GM12878 (cell line): ENCODE results near the gene PRKG1. TPM values are rescaled to one million over a fixed set of nuclear protein-coding genes. Genes with fewer than 3 reads are reported as not detected.

Source experiments
- ATAC-seq: fragments of 200-7000 bp; cut with Tn5 transposase; 3 replicates; pipeline ENCODE4 v1.9.1; 2020; ENCODE audit warnings: mild to moderate bottlenecking, moderate library complexity
- BruUV-seq: library from RNA; stranded (reverse); fragments of 400-500 nt; replicated peaks from 2 replicates; lab custom pipeline; 2021; lab: Mats Ljungman, UMichigan
- CTCF ChIA-PET: fragments of 300-600 bp; sonication (Branson Sonifier 250); formaldehyde crosslinking; extraction: SDS; loops from one replicate; lab custom pipeline; 2021; ENCODE audit warnings: inconsistent platforms; lab: Yijun Ruan, JAX
- POLR2A ChIA-PET: fragments of 350-600 bp; formaldehyde crosslinking; extraction: SDS; loops from one replicate; lab custom pipeline; 2021; ENCODE audit warnings: inconsistent platforms; lab: Charles Lee
- RAD21 ChIA-PET: fragments of 300-600 bp; sonication (Branson Sonifier 250); formaldehyde crosslinking; loops from one replicate; lab custom pipeline; 2023; ENCODE audit warnings: antibody characterized with exemption; ENCODE audit not compliant: unreplicated experiment; lab: Charles Lee
- SMC1A ChIA-PET: fragments of 300-600 bp; sonication (Branson Sonifier 250); formaldehyde crosslinking; loops from one replicate; lab custom pipeline; 2023; ENCODE audit not compliant: unreplicated experiment, uncharacterized antibody; lab: Charles Lee
- DNase-seq: peaks from one replicate; pipeline ENCODE4 v3.0.0-alpha.2; 2011; ENCODE audit warnings: low read depth, low spot score
- FAIRE-seq: peaks from 3 replicates; lab custom pipeline; 2011; peaks lifted over from hg19 to GRCh38; lab: Jason Lieb, UNC
- H2AFZ ChIP-seq: 2 replicates; pipeline ENCODE4 v1.6.0; 2011; ENCODE audit warnings: low read depth, low read length, control low read depth; ENCODE audit not compliant: control insufficient read depth
- H3K27ac ChIP-seq: 2 replicates; pipeline ENCODE4 v1.5.1; 2011; ENCODE audit warnings: control low read depth; ENCODE audit not compliant: control insufficient read depth, insufficient read depth
- H3K27me3 ChIP-seq, 2 experiments: replicated peaks in 1 of 2; 2 replicates each; pipeline versions ENCODE4 v1.6.0 to v1.6.1; 2011; ENCODE audit warnings: low read length in 1 of 2; ENCODE audit not compliant: control insufficient read depth in 2 of 2, insufficient read depth in 2 of 2
- H3K36me3 ChIP-seq, 2 experiments: 2 replicates each; pipeline ENCODE4 v1.5.1; 2011; ENCODE audit warnings: low read length in 1 of 2; ENCODE audit not compliant: control insufficient read depth in 2 of 2, insufficient read depth in 2 of 2
- H3K4me1 ChIP-seq: 2 replicates; pipeline ENCODE4 v1.6.1; 2011; ENCODE audit warnings: mild to moderate bottlenecking, low read length, moderate library complexity, mixed read lengths; ENCODE audit not compliant: control insufficient read depth, insufficient read depth
- H3K4me2 ChIP-seq: 2 replicates; pipeline ENCODE4 v1.6.0; 2011; ENCODE audit warnings: control low read depth; ENCODE audit not compliant: control insufficient read depth, insufficient read depth
- H3K4me3 ChIP-seq: fragments of 200-600 bp; sonication (generic); 2 replicates; pipeline ENCODE4 v1.5.1; 2016
- H3K79me2 ChIP-seq: 2 replicates; pipeline ENCODE4 v1.6.0; 2011; ENCODE audit warnings: low read length; ENCODE audit not compliant: control insufficient read depth, insufficient read depth
- H3K9ac ChIP-seq: 2 replicates; pipeline ENCODE4 v1.8.0; 2011; ENCODE audit warnings: low read length, control low read depth, mixed read lengths; ENCODE audit not compliant: control insufficient read depth, insufficient read depth
- H3K9me3 ChIP-seq: replicated peaks from 3 replicates; pipeline ENCODE4 v1.5.1; 2011; ENCODE audit warnings: mild to moderate bottlenecking, low read length; ENCODE audit not compliant: control insufficient read depth, insufficient read depth
- H4K20me1 ChIP-seq: 2 replicates; pipeline ENCODE4 v1.6.0; 2011; ENCODE audit not compliant: control insufficient read depth, insufficient read depth
- CBX5 ChIP-seq: sonication (generic); IDR thresholded peaks from 2 replicates; pipeline ENCODE4 v1.6.1; 2016; ENCODE audit warnings: low read depth, moderate library complexity, mild to moderate bottlenecking, inconsistent platforms
- ETV6 ChIP-seq, 2 experiments: fragments of 450-650 bp in 1 of 2; IDR thresholded peaks in 1 of 2; conservative IDR thresholded peaks in 1 of 2; 2 replicates each; pipeline ENCODE4 v1.6.1; 2014; ENCODE audit warnings: antibody characterized with exemption in 1 of 2, borderline replicate concordance in 1 of 2, low read depth in 1 of 2, mild to moderate bottlenecking in 1 of 2, moderate library complexity in 1 of 2
- FOXK2 ChIP-seq: fragments of 450-650 bp; IDR thresholded peaks from 2 replicates; pipeline ENCODE4 v1.6.1; 2017; ENCODE audit warnings: mild to moderate bottlenecking, moderate library complexity
- NRF1 ChIP-seq: conservative IDR thresholded peaks from 2 replicates; pipeline ENCODE4 v1.6.1; 2011; ENCODE audit warnings: mild to moderate bottlenecking, low read depth, low read length, improper control_type of control experiment
- PML ChIP-seq: IDR thresholded peaks from 2 replicates; pipeline ENCODE4 v1.6.1; 2012; ENCODE audit warnings: low read length, inconsistent platforms
- POU2F2 ChIP-seq: IDR thresholded peaks from 3 replicates; pipeline ENCODE4 v1.6.1; 2011; ENCODE audit warnings: low read depth, mild to moderate bottlenecking, low read length, borderline replicate concordance
- RUNX3 ChIP-seq: IDR thresholded peaks from 2 replicates; pipeline ENCODE4 v1.6.1; 2012; ENCODE audit warnings: low read length, inconsistent platforms
- SMARCA5 ChIP-seq: fragments of 450-650 bp; IDR thresholded peaks from 2 replicates; pipeline ENCODE4 v1.6.1; 2017; ENCODE audit warnings: mild to moderate bottlenecking
- SREBF2 ChIP-seq: IDR thresholded peaks from 2 replicates; pipeline ENCODE4 v1.6.1; 2012; ENCODE audit warnings: mild to moderate bottlenecking, low read length
- TCF7 ChIP-seq: IDR thresholded peaks from 2 replicates; pipeline ENCODE4 v1.6.1; 2014; ENCODE audit warnings: antibody characterized with exemption, borderline replicate concordance
- WRNIP1 ChIP-seq: IDR thresholded peaks from 2 replicates; pipeline ENCODE4 v1.6.1; 2011; ENCODE audit warnings: low read depth, low read length, improper control_type of control experiment, borderline replicate concordance
- ZBED1 ChIP-seq: IDR thresholded peaks from 2 replicates; pipeline ENCODE4 v1.6.1; 2016; ENCODE audit warnings: borderline replicate concordance
- ZNF217 ChIP-seq: fragments of 450-650 bp; IDR thresholded peaks from 2 replicates; pipeline ENCODE4 v1.6.1; 2017; ENCODE audit warnings: antibody characterized with exemption, mild to moderate bottlenecking
- ZNF384 ChIP-seq: IDR thresholded peaks from 2 replicates; pipeline ENCODE4 v1.6.1; 2012; ENCODE audit warnings: low read depth, mild to moderate bottlenecking, low read length, improper control_type of control experiment, borderline replicate concordance
- WGBS: methylation state at CpG from one replicate; pipeline ENCODE4 v1.1.6; 2016; ENCODE audit warnings: low lambda C conversion rate; ENCODE audit not compliant: insufficient replicate concordance, insufficient coverage; ENCODE audit errors: missing lambda C conversion rate; 5-methylcytosine and 5-hydroxymethylcytosine counted together
- in situ Hi-C: fragments of 300-500 bp; cut with MboI; formaldehyde crosslinking; loops from 9 replicates; pipeline ENCODE4 v1.14.3; 2018; ENCODE audit warnings: mixed read lengths
- intact Hi-C: fragments of 100-400 bp; cut with micrococcal nuclease; formaldehyde crosslinking; loops from one replicate; pipeline ENCODE4 v1.14.2; 2022; ENCODE audit not compliant: unreplicated experiment
- polyA plus RNA-seq, 11 experiments: library from polyadenylated mRNA; depleted of rRNA in 4 of 11; unstranded in 6 of 11; stranded (reverse) in 5 of 11; fragments of >200 nt; fragmentation: Nextera tagmentation in 4 of 11; fragmentation: Illumina TruSeq in 1 of 11; extraction: Ambion mirVana in 4 of 11; extraction: Trizol in 1 of 11; gene quantifications; 1 replicate in 1 of 11; 2 replicates in 10 of 11; pipeline versions ENCODE4 v1.2.1 to v1.2.3, GENCODE V29; 2011 to 2016; ENCODE audit warnings: inconsistent platforms in 2 of 11, missing spikeins in 2 of 11, low read depth in 1 of 11
- total RNA-seq, 4 experiments: library from RNA; depleted of rRNA in 3 of 4; stranded (reverse); fragments of >200 nt in 3 of 4; fragmentation: Illumina TruSeq in 1 of 4; extraction: Trizol in 1 of 4; gene quantifications; 2 replicates each; pipeline versions ENCODE4 v1.2.1 to v1.2.3, GENCODE V29; 2013 to 2021
- TF ChIP-seq, protein P1 (sequence below): IDR thresholded peaks from 2 replicates; pipeline ENCODE4 v1.6.1; 2011; ENCODE audit warnings: borderline replicate concordance, low read depth, mild to moderate bottlenecking, moderate library complexity, low read length; ENCODE audit not compliant: insufficient read depth, poor library complexity, severe bottlenecking
- TF ChIP-seq, protein P2 (sequence below): IDR thresholded peaks from 2 replicates; pipeline ENCODE4 v1.6.1; 2012; ENCODE audit warnings: low read depth, low read length, improper control_type of control experiment
- TF ChIP-seq, protein P3 (sequence below): fragments of 450-650 bp; IDR thresholded peaks from 2 replicates; pipeline ENCODE4 v1.6.1; 2014; ENCODE audit warnings: mild to moderate bottlenecking
- TF ChIP-seq, protein P4 (sequence below): IDR thresholded peaks from 2 replicates; pipeline ENCODE4 v1.6.1; 2011; ENCODE audit warnings: borderline replicate concordance, low read depth, mild to moderate bottlenecking, moderate library complexity, mixed read lengths, low read length; ENCODE audit not compliant: insufficient read depth; ENCODE audit errors: extremely low read length

PRKG1 gene
- total and polyA plus RNA-seq, 10 of the 15 experiments (the other 5 are each of a cell fraction or from before 2014, with no cell fraction given): 0.04 to 0.05 TPM; not detected in 8

DNA sequence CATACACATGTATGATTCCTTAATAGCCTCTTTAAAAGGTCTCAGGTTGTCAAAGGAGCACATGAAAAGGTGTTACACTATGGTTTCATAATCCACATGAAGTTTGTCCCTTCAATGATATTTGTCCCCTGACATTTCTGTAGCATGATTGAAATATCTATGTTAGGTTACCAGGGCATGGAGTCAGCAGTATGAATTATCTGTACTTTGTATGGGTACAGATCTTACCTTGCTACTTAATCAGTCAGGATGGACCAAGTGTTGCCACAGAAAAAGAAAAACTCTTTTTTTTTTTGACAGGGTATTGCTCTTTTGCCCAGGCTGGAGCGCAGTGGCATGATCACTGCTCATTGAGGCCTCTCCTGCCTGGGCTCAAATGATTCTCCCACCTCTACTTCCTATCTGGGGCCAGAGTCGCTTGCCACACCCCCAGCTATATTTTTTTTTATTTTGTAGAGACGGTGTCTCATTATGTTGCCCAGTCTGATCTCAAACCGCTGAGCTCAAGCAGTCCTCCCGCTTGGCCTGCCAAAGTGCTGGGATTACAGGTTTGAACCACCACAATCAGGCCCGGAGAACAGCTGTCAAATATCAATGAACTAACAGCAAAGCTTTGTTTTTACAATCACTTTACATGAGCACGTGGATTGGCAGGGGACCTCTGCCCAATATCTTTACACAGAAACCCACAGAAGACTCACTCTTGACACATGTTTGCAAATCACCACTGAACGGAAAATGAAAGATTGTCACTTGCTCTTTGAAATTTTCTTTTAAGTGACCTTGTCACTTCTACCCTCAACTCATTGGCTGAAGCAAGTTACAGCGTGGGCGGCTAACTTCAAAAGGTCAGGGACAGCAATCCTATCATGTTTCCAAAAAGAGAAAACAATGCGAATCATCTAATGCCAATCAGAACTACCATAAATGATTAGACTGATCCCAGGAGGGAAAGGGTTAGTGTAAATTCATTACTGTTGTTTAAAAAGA lies 140.2 kb downstream of the PRKG1 start:
- Histone ChIP-seq H3K9ac (no peak overlapping the region), H3K4me3 (no peak overlapping the region), H3K27ac (no peak overlapping the region), H3K4me2 (no peak overlapping the region), H4K20me1 (no peaks in the 10 kb centered on the region), H3K27me3 (no peaks in the 10 kb centered on the region), H2AFZ (no peak overlapping the region), H3K79me2 (no peaks in the 10 kb centered on the region), H3K36me3 (no peaks in the 10 kb centered on the region), H3K9me3 (no peaks in the 10 kb centered on the region), H3K4me1 (no peaks in the 10 kb centered on the region)
- BruUV-seq: no TSS peak
- WGBS: 53% methylated on average over 11 of the region's 11 CpGs
- in situ Hi-C loops (no loop called here), intact Hi-C loops (no loop called here)
- ChIA-PET POLR2A (no interaction called here), RAD21 (no interaction called here), CTCF (no interaction called here), SMC1A (no interaction called here)
- TF ChIP-seq, protein P1, sequence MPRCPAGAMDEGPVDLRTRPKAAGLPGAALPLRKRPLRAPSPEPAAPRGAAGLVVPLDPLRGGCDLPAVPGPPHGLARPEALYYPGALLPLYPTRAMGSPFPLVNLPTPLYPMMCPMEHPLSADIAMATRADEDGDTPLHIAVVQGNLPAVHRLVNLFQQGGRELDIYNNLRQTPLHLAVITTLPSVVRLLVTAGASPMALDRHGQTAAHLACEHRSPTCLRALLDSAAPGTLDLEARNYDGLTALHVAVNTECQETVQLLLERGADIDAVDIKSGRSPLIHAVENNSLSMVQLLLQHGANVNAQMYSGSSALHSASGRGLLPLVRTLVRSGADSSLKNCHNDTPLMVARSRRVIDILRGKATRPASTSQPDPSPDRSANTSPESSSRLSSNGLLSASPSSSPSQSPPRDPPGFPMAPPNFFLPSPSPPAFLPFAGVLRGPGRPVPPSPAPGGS: no peak
- TF ChIP-seq CBX5 (no peak), FOXK2 (no peak), SREBF2 (no peak), ZNF217 (no peak), WRNIP1 (no peak), RUNX3 (no peak), NRF1 (no peak), TCF7 (no peak), SMARCA5 (no peak), ETV6 (conservative IDR thresholded peaks at IDR 0.05 in 1 of 2, IDR thresholded peaks at IDR 0.05 in 1 of 2; ENCODE audit: borderline replicate concordance in 1 of 2, low read depth in 1 of 2) (no peak), PML (no peak), ZNF384 (no peak), ZBED1 (no peak), POU2F2 (no peak)
- TF ChIP-seq, protein P2, sequence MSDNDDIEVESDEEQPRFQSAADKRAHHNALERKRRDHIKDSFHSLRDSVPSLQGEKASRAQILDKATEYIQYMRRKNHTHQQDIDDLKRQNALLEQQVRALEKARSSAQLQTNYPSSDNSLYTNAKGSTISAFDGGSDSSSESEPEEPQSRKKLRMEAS: no peak
- TF ChIP-seq, protein P3, sequence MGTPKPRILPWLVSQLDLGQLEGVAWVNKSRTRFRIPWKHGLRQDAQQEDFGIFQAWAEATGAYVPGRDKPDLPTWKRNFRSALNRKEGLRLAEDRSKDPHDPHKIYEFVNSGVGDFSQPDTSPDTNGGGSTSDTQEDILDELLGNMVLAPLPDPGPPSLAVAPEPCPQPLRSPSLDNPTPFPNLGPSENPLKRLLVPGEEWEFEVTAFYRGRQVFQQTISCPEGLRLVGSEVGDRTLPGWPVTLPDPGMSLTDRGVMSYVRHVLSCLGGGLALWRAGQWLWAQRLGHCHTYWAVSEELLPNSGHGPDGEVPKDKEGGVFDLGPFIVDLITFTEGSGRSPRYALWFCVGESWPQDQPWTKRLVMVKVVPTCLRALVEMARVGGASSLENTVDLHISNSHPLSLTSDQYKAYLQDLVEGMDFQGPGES: no peak
- TF ChIP-seq, protein P4, sequence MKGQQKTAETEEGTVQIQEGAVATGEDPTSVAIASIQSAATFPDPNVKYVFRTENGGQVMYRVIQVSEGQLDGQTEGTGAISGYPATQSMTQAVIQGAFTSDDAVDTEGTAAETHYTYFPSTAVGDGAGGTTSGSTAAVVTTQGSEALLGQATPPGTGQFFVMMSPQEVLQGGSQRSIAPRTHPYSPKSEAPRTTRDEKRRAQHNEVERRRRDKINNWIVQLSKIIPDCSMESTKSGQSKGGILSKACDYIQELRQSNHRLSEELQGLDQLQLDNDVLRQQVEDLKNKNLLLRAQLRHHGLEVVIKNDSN: no peak
- FAIRE-seq (no peak), ATAC-seq (no peak), DNase-seq (no peak)
